CD4-positive, alpha-beta T cell treated with Interleukin-6 at 100 ng/mL for 8 hours (primary cell): ENCODE results near the gene ZNF219.

Experiments used
- DNase-seq: peaks from one replicate; pipeline ENCODE4 v3.0.0-alpha.2; 2020; ENCODE audit warnings: mixed read lengths, low spot score

ZNF219 gene

GRCh38 chr14:21087294-21088091 is 11.0 kb downstream of the ZNF219 start:
- DNase-seq = peak; percentile 87

GRCh38 chr14:21086908-21087293 is 11.6 kb downstream of the ZNF219 start:
- no peak for DNase-seq

GRCh38 chr14:21084998-21085853 is 13.2 kb downstream of the ZNF219 start:
- no peak for DNase-seq

GRCh38 chr14:21084396-21084795 is 14.1 kb downstream of the ZNF219 start:
- DNase-seq = no peak

GRCh38 chr14:21083565-21084325 is 14.7 kb downstream of the ZNF219 start:
- DNase-seq = no peak

- DNase-seq = no peak
Measured at GRCh38 chr14:21081521-21082142, 16.8 kb downstream of the ZNF219 start.

GRCh38 chr14:21078726-21079125 is 19.7 kb downstream of the ZNF219 start:
- no peak for DNase-seq

- no peak for DNase-seq
Measured at GRCh38 chr14:21078287-21078686, 20.2 kb downstream of the ZNF219 start.

- no peak for DNase-seq
Measured at GRCh38 chr14:21077672-21078071, 20.8 kb downstream of the ZNF219 start.

GRCh38 chr14:21075719-21076437 is 22.6 kb downstream of the ZNF219 start:
- no peak for DNase-seq

GRCh38 chr14:21074398-21075272 is 23.8 kb downstream of the ZNF219 start:
- DNase-seq = no peak

GRCh38 chr14:21073921-21074320 is 24.5 kb downstream of the ZNF219 start:
- DNase-seq = no peak

- no peak for DNase-seq
Measured at GRCh38 chr14:21072781-21073339, 25.6 kb downstream of the ZNF219 start.

- no peak for DNase-seq
Measured at GRCh38 chr14:21072031-21072473, 26.4 kb downstream of the ZNF219 start.

- peak; percentile 42 for DNase-seq
Measured at GRCh38 chr14:21071225-21072030, 27.0 kb downstream of the ZNF219 start.

GRCh38 chr14:21070610-21071224 is 27.7 kb downstream of the ZNF219 start:
- no peak for DNase-seq

GRCh38 chr14:21070083-21070609 is 28.3 kb downstream of the ZNF219 start, which contains the start of gene ARHGEF40:
Gene ARHGEF40 (plus strand): TSS chr14:21070304. CDS start chr14:21070397, 93 bp downstream.
- no peak for DNase-seq
